T follicular helper cell (primary cell): Measurements from ENCODE around the gene UQCRFS1.

Experiments
- DNase-seq: peaks from one replicate; pipeline ENCODE4 v3.0.0-alpha.2; 2020; ENCODE audit warnings: low read depth

The UQCRFS1 gene

DNA sequence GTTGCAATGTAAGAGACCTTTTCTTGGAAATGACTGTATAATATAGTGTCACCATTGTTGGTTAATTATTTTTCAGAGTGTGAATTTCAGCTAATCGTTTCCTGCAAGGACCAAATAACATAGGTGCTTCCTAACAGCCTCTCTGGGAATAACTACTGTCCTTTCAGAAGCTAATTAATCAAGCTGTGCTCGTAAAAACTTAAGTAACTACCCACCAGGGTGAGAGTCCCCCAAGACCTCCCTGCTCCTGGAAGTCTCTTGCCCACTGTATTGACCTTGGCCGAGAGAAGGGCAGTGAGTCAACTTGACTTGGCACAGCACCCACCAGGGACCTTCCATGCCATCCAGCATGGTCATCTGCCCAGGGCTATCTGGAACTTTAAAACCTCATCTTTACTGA is 50.3 kb downstream of the UQCRFS1 start:
- no peak for DNase-seq

- DNase-seq = no peak
Observed at GRCh38 chr19:29155683-29156082, 57.3 kb downstream of the UQCRFS1 start.
